ENCODE measurements around the gene DES.

DNA sequence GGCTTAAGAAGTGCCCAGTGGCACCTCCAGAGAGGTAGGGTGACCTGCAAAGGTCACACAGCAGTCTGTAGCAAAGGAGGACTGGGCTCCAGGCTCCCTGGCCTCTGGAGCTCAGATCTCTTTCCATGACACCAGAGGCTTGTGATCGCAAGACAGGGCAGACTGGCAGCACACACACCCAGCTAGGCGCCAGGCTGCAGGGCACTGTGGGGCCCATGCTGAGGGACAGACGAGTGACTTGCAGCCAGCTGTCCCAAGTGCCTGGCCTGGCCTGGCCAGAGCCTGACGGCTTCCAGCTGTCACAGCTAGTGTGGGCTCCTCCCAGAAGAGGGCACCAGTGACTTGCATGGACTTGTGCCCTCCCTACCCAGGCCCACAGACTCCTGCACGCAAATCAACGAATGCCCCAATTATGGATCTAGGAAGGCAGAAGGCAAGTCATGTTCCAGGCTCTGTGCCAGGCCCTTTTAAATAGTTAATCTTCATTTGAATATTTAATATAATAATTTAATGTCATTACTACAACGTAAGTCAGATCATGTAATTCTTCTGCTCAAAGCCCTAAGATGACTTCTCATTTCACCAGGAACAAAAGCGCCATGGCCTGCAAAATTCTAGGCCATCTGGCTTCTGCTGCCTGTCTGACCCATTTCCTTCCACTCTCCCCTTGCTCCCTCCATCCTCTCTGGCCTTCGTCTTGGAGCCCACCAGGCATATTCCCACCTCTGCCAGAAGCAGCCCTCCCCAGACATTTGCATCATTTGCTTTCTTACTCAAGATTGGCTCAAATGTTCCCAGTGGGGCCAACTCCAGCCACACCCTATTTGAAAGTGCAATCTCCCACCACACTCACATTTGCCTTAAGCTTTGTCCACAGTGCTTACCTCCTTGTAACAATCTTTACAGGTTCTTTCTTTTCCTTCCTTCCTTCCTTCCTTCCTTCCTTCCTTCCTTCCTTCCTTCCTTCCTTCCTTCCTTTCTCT is 12.7 kb downstream of the DES start:
- TF ChIP-seq, protein P1, sequence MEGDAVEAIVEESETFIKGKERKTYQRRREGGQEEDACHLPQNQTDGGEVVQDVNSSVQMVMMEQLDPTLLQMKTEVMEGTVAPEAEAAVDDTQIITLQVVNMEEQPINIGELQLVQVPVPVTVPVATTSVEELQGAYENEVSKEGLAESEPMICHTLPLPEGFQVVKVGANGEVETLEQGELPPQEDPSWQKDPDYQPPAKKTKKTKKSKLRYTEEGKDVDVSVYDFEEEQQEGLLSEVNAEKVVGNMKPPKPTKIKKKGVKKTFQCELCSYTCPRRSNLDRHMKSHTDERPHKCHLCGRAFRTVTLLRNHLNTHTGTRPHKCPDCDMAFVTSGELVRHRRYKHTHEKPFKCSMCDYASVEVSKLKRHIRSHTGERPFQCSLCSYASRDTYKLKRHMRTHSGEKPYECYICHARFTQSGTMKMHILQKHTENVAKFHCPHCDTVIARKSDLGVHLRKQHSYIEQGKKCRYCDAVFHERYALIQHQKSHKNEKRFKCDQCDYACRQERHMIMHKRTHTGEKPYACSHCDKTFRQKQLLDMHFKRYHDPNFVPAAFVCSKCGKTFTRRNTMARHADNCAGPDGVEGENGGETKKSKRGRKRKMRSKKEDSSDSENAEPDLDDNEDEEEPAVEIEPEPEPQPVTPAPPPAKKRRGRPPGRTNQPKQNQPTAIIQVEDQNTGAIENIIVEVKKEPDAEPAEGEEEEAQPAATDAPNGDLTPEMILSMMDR (conservative IDR thresholded peaks at IDR 0.05; ENCODE audit: low read depth, low read length) = peak; percentile 65
- TF ChIP-seq EZH2 (IDR thresholded peaks at IDR 0.05; ENCODE audit: low read length, unreplicated experiment) (no peak), EZH2phosphoT487 (IDR thresholded peaks at IDR 0.05; ENCODE audit: borderline replicate concordance, low read length) (no peak)
